ENCODE data around the gene P2RY6.

The P2RY6 gene

GRCh38 chr11:73338279-73338678 is 66.1 kb downstream of the P2RY6 start:
- no peak for DNase-seq

GRCh38 chr11:73340164-73340563 is 68.0 kb downstream of the P2RY6 start:
- DNase-seq, result no peak

- DNase-seq, result no peak
Measured at GRCh38 chr11:73342633-73343032, 70.5 kb downstream of the P2RY6 start.

GRCh38 chr11:73343076-73343873 is 71.1 kb downstream of the P2RY6 start:
- no peak for DNase-seq

- no peak for DNase-seq
Measured at GRCh38 chr11:73344191-73344607, 72.1 kb downstream of the P2RY6 start.

- no peak for DNase-seq
Measured at GRCh38 chr11:73345481-73346160, 73.5 kb downstream of the P2RY6 start.

GRCh38 chr11:73346186-73346935 is 74.2 kb downstream of the P2RY6 start:
- DNase-seq, result no peak

- DNase-seq, result no peak
Measured at GRCh38 chr11:73347067-73347466, 74.9 kb downstream of the P2RY6 start.
